SK-N-SH (cell line): ENCODE results near the gene NEK6. TPM values are rescaled to one million over a fixed set of nuclear protein-coding genes. Genes with fewer than 3 reads are reported as not detected.

Source experiments
- CTCF ChIA-PET: fragments of 300-600, 350-600 bp; formaldehyde crosslinking; extraction: SDS; loops from one replicate; lab custom pipeline; 2021; lab: Yijun Ruan, JAX
- POLR2A ChIA-PET: fragments of 350-600 bp; sonication (Branson Sonifier 250); formaldehyde crosslinking; extraction: SDS; loops from one replicate; lab custom pipeline; 2020; ENCODE audit warnings: antibody characterized with exemption, inconsistent platforms; lab: Yijun Ruan, JAX
- DNase-seq: peaks from one replicate; pipeline ENCODE4 v3.0.0; 2012
- H2AFZ ChIP-seq: fragments of 200-600 bp; sonication (generic); 2 replicates; pipeline ENCODE4 v1.8.1; 2016; ENCODE audit warnings: antibody characterized with exemption, mild to moderate bottlenecking, low read depth
- H3F3A ChIP-seq: fragments of 200-600 bp; sonication (generic); replicated peaks from 2 replicates; pipeline ENCODE3; 2016; ENCODE audit warnings: antibody characterized with exemption, mild to moderate bottlenecking; ENCODE audit not compliant: insufficient read depth
- H3K27ac ChIP-seq, 2 experiments: fragments of 200-500 bp in 1 of 2; fragments of 200-600 bp in 1 of 2; sonication (Bioruptor generic) in 1 of 2; sonication (generic), shearing (Covaris generic) in 1 of 2; 2 replicates each; pipeline versions ENCODE4 v1.5.1 to v1.6.1; 2014 to 2016; ENCODE audit warnings: low read depth in 2 of 2, inconsistent platforms in 1 of 2, low read length in 1 of 2, mild to moderate bottlenecking in 1 of 2, mixed read lengths in 1 of 2
- H3K27me3 ChIP-seq: fragments of 200-600 bp; sonication (generic), shearing (Covaris generic); 2 replicates; pipeline ENCODE4 v1.6.1; 2016; ENCODE audit warnings: mixed run types; ENCODE audit not compliant: insufficient read depth
- H3K36me3 ChIP-seq, 2 experiments: fragments of 200-500 bp in 1 of 2; fragments of 200-600 bp in 1 of 2; sonication (Bioruptor generic) in 1 of 2; sonication (generic) in 1 of 2; replicated peaks in 1 of 2; 2 replicates each; pipeline versions ENCODE3 to v1.5.1; 2014 to 2016; ENCODE audit warnings: low read length in 1 of 2, mild to moderate bottlenecking in 1 of 2; ENCODE audit not compliant: insufficient read depth in 2 of 2, control insufficient read depth in 1 of 2
- H3K4me1 ChIP-seq, 2 experiments: fragments of 200-500 bp in 1 of 2; fragments of 200-600 bp in 1 of 2; sonication (Bioruptor generic) in 1 of 2; sonication (generic), shearing (Covaris generic) in 1 of 2; 2 replicates each; pipeline versions ENCODE4 v1.5.1 to v1.6.1; 2014 to 2016; ENCODE audit warnings: low read depth in 1 of 2, low read length in 1 of 2, mixed run types in 1 of 2; ENCODE audit not compliant: insufficient read depth in 2 of 2, control insufficient read depth in 1 of 2
- H3K4me2 ChIP-seq: fragments of 200-600 bp; sonication (generic), shearing (Covaris generic); 2 replicates; pipeline ENCODE4 v1.6.1; 2017; ENCODE audit warnings: mixed run types
- H3K4me3 ChIP-seq, 2 experiments: fragments of 200-500 bp in 1 of 2; fragments of 200-600 bp in 1 of 2; sonication (Bioruptor generic) in 1 of 2; sonication (generic), shearing (Covaris generic) in 1 of 2; 2 replicates each; pipeline versions ENCODE4 v1.5.1 to v1.8.1; 2014 to 2016; ENCODE audit warnings: low read depth in 2 of 2, inconsistent platforms in 1 of 2, low read length in 1 of 2, mild to moderate bottlenecking in 1 of 2, mixed read lengths in 1 of 2, moderate library complexity in 1 of 2
- H3K79me2 ChIP-seq: fragments of 200-600 bp; sonication (generic); 2 replicates; pipeline ENCODE4 v1.8.1; 2017; ENCODE audit warnings: mild to moderate bottlenecking; ENCODE audit not compliant: insufficient read depth
- H3K9ac ChIP-seq: fragments of 200-600 bp; sonication (generic); 2 replicates; pipeline ENCODE4 v1.6.1; 2017; ENCODE audit warnings: mixed run types
- H3K9me2 ChIP-seq: fragments of 200-600 bp; sonication (generic); 2 replicates; pipeline ENCODE4 v1.6.1; 2017; ENCODE audit warnings: mixed run types
- H3K9me3 ChIP-seq: fragments of 200-600 bp; sonication (generic); 2 replicates; pipeline ENCODE4 v1.6.1; 2017; ENCODE audit warnings: mixed run types, mild to moderate bottlenecking, moderate library complexity
- H4K20me1 ChIP-seq: fragments of 200-600 bp; sonication (generic); 2 replicates; pipeline ENCODE4 v1.6.1; 2017; ENCODE audit warnings: mild to moderate bottlenecking, mixed run types; ENCODE audit not compliant: insufficient read depth
- EP300 ChIP-seq, 2 experiments: IDR thresholded peaks; 2 replicates each; pipeline versions ENCODE4 v1.4.0 to v1.6.1; 2012; ENCODE audit warnings: borderline replicate concordance in 1 of 2, low read depth in 1 of 2, low read length in 1 of 2
- FOXJ3 ChIP-seq: sonication (generic); formaldehyde crosslinking; IDR thresholded peaks from 2 replicates; pipeline ENCODE4 v1.5.1; 2020; ENCODE audit warnings: mild to moderate bottlenecking, missing genetic modification reagents
- GABPA ChIP-seq: IDR thresholded peaks from 2 replicates; pipeline ENCODE4 v1.4.0; 2012; ENCODE audit warnings: low read depth, mild to moderate bottlenecking
- GATA2 ChIP-seq: sonication (generic); formaldehyde crosslinking; IDR thresholded peaks from 2 replicates; pipeline ENCODE4 v1.5.0; 2020; ENCODE audit warnings: mild to moderate bottlenecking, missing genetic modification reagents
- MEF2A ChIP-seq: IDR thresholded peaks from 2 replicates; pipeline ENCODE4 v1.4.0; 2012; ENCODE audit warnings: low read depth, borderline replicate concordance
- MXI1 ChIP-seq: IDR thresholded peaks from 2 replicates; pipeline ENCODE4 v1.6.1; 2012; ENCODE audit warnings: mild to moderate bottlenecking, low read depth, low read length, improper control_type of control experiment
- POLR2AphosphoS5 ChIP-seq: IDR thresholded peaks from 2 replicates; pipeline ENCODE4 v1.6.1; 2012; ENCODE audit warnings: low read depth, low read length
- RXRA ChIP-seq: IDR thresholded peaks from 2 replicates; pipeline ENCODE4 v1.4.0; 2012; ENCODE audit warnings: low read depth, mild to moderate bottlenecking, borderline replicate concordance
- SMC3 ChIP-seq: IDR thresholded peaks from 2 replicates; pipeline ENCODE4 v1.6.1; 2012; ENCODE audit warnings: low read depth, low read length, improper control_type of control experiment
- YY1 ChIP-seq: IDR thresholded peaks from 2 replicates; pipeline ENCODE4 v1.4.0; 2012; ENCODE audit warnings: low read depth, mild to moderate bottlenecking
- WGBS: methylation state at CpG from one replicate; pipeline ENCODE4 v1.1.6; 2017; ENCODE audit warnings: low lambda C conversion rate; 5-methylcytosine and 5-hydroxymethylcytosine counted together
- polyA plus RNA-seq, 3 experiments: library from polyadenylated mRNA; depleted of rRNA; stranded (reverse); fragments of >200 nt; gene quantifications; 2 replicates each; pipeline ENCODE4 v1.2.3, GENCODE V29; 2012
- TF ChIP-seq, protein P1 (sequence below): IDR thresholded peaks from 2 replicates; pipeline ENCODE4 v1.4.0; 2012; ENCODE audit warnings: low read depth, borderline replicate concordance
- TF ChIP-seq, protein P2 (sequence below): fragments of 200-600 bp; sonication (generic); IDR thresholded peaks from 2 replicates; pipeline ENCODE4 v1.6.1; 2017; ENCODE audit warnings: antibody characterized with exemption, mild to moderate bottlenecking, moderate library complexity
- TF ChIP-seq, protein P3 (sequence below): IDR thresholded peaks from 2 replicates; pipeline ENCODE4 v1.4.0; 2012; ENCODE audit warnings: low read depth, borderline replicate concordance
- TF ChIP-seq, protein P4 (sequence below): fragments of 150-350 bp; IDR thresholded peaks from 2 replicates; pipeline ENCODE4 v1.6.1; 2016; ENCODE audit warnings: mild to moderate bottlenecking, low read depth, low read length

The NEK6 gene
- polyA plus RNA-seq, 1 of the 3 experiments (the other 2 are of a cell fraction) = 89.8 TPM

DNA sequence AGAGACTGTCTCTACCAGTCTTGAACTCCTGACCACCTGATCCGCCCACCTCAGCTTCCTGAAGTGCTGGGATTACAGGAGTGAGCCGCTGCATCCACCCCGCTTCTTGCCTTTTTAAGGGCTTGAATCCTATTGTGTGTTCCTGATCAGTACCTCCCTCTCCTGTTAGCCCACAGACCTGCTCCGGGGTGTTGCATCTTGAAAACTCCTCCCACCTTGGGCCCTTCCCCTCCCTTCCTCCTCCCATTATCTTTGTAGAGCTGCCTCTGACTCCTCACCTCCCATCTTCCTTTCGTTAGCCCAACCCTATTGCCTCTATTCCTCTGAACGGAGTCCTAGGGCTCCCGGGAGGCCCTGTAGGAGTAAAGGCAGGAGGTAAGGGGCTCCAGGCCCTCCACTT is 48.5 kb upstream of the NEK6 start (continued):
- TF ChIP-seq, protein P1, sequence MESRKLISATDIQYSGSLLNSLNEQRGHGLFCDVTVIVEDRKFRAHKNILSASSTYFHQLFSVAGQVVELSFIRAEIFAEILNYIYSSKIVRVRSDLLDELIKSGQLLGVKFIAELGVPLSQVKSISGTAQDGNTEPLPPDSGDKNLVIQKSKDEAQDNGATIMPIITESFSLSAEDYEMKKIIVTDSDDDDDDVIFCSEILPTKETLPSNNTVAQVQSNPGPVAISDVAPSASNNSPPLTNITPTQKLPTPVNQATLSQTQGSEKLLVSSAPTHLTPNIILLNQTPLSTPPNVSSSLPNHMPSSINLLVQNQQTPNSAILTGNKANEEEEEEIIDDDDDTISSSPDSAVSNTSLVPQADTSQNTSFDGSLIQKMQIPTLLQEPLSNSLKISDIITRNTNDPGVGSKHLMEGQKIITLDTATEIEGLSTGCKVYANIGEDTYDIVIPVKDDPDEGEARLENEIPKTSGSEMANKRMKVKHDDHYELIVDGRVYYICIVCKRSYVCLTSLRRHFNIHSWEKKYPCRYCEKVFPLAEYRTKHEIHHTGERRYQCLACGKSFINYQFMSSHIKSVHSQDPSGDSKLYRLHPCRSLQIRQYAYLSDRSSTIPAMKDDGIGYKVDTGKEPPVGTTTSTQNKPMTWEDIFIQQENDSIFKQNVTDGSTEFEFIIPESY = no peak
- TF ChIP-seq SMC3 (no peak), FOXJ3 (CRISPR knock-in tag) (no peak), RXRA (no peak), MEF2A (no peak), GABPA (no peak), YY1 (no peak)
- TF ChIP-seq, protein P2, sequence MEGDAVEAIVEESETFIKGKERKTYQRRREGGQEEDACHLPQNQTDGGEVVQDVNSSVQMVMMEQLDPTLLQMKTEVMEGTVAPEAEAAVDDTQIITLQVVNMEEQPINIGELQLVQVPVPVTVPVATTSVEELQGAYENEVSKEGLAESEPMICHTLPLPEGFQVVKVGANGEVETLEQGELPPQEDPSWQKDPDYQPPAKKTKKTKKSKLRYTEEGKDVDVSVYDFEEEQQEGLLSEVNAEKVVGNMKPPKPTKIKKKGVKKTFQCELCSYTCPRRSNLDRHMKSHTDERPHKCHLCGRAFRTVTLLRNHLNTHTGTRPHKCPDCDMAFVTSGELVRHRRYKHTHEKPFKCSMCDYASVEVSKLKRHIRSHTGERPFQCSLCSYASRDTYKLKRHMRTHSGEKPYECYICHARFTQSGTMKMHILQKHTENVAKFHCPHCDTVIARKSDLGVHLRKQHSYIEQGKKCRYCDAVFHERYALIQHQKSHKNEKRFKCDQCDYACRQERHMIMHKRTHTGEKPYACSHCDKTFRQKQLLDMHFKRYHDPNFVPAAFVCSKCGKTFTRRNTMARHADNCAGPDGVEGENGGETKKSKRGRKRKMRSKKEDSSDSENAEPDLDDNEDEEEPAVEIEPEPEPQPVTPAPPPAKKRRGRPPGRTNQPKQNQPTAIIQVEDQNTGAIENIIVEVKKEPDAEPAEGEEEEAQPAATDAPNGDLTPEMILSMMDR = no peak
- TF ChIP-seq, protein P3, sequence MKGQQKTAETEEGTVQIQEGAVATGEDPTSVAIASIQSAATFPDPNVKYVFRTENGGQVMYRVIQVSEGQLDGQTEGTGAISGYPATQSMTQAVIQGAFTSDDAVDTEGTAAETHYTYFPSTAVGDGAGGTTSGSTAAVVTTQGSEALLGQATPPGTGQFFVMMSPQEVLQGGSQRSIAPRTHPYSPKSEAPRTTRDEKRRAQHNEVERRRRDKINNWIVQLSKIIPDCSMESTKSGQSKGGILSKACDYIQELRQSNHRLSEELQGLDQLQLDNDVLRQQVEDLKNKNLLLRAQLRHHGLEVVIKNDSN = no peak

DNA sequence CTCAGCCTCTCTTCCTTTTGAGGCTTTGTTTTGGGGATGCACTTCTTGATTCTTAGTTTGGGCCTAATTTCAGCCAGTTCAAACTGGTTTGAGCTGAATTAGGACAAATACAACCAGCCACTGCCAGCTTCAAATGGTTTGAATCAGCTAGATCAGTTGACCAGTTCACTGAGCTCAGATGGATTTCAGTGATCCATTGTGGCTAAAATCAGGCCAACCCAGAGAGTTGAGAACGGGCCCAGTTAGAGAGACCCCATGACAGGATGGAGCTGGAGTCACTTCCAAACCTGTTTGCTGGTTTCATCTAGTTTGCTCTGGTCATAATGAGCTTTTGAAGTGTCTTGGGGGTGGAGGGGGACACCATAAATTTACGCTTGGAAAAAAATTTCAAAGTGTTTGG is 48.0 kb upstream of the NEK6 start:
- no peaks in the 10 kb centered on the region for H4K20me1 ChIP-seq
- ChIA-PET POLR2A (interaction anchor here (0.6 kb wide), 1 partner anchor 18 kb away, joined by 4 read pairs; no protein-coding TSS in a partner anchor), CTCF (interaction anchor here (1.5 kb wide), 1 partner anchor 83 kb away, joined by 3 read pairs; no protein-coding TSS in a partner anchor)
- H3K4me1 ChIP-seq = peaks cover 0 to 5% of the 10 kb centered on the region in 2 experiments; a peak in 1 of 4 replicates
- 68% methylated on average over 2 of the region's 2 CpGs for WGBS
- H3K9me2 ChIP-seq = no peaks in the 10 kb centered on the region
- no peaks in the 10 kb centered on the region for H3F3A ChIP-seq
- no peak overlapping the region for H3K27ac ChIP-seq
- H3K4me2 ChIP-seq = no peak overlapping the region
- no peaks in the 10 kb centered on the region for H3K9me3 ChIP-seq
- H2AFZ ChIP-seq = no peak overlapping the region
- H3K79me2 ChIP-seq = no peaks in the 10 kb centered on the region
- H3K36me3 ChIP-seq = no peaks in the 10 kb centered on the region
- H3K4me3 ChIP-seq = no peak overlapping the region
- H3K9ac ChIP-seq = no peak overlapping the region
- no peak for DNase-seq
- peaks cover 24% of the 10 kb centered on the region for H3K27me3 ChIP-seq
- TF ChIP-seq POLR2AphosphoS5 (no peak), GATA2 (CRISPR knock-in tag) (no peak), MXI1 (no peak), EP300 (IDR thresholded peaks at IDR 0.05; ENCODE audit: borderline replicate concordance in 1 of 2, low read depth in 1 of 2, low read length in 1 of 2) (no peak)
- TF ChIP-seq, protein P3 = no peak
- TF ChIP-seq, protein P4, sequence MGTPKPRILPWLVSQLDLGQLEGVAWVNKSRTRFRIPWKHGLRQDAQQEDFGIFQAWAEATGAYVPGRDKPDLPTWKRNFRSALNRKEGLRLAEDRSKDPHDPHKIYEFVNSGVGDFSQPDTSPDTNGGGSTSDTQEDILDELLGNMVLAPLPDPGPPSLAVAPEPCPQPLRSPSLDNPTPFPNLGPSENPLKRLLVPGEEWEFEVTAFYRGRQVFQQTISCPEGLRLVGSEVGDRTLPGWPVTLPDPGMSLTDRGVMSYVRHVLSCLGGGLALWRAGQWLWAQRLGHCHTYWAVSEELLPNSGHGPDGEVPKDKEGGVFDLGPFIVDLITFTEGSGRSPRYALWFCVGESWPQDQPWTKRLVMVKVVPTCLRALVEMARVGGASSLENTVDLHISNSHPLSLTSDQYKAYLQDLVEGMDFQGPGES = no peak
- TF ChIP-seq, all 33 proteins: peak for 0
